K562 (cell line): Measurements from ENCODE around the gene DXO. TPM values are rescaled to one million over a fixed set of nuclear protein-coding genes. Genes with fewer than 3 reads are reported as not detected.

Experiments
- ARID2 ChIP-seq: fragments of 450-650 bp; IDR thresholded peaks from 2 replicates; pipeline ENCODE4 v1.6.1; 2017; ENCODE audit warnings: antibody characterized with exemption, mild to moderate bottlenecking
- BCOR ChIP-seq: fragments of 450-650 bp; IDR thresholded peaks from 2 replicates; pipeline ENCODE4 v1.6.1; 2016
- CBX8 ChIP-seq: fragments of 200-600 bp; sonication (generic); IDR thresholded peaks from 2 replicates; pipeline ENCODE4 v1.6.1; 2012; ENCODE audit warnings: borderline replicate concordance, mixed run types, low read depth, mild to moderate bottlenecking, moderate library complexity, mixed read lengths, low read length, control low read depth, inconsistent platforms; ENCODE audit not compliant: poor library complexity, severe bottlenecking; ENCODE audit errors: extremely low read depth
- CEBPG ChIP-seq, 3 experiments: fragments of 200-800 bp in 1 of 3; sonication (Bioruptor generic) in 1 of 3; sonication (generic) in 1 of 3; formaldehyde crosslinking in 1 of 3; IDR thresholded peaks in 2 of 3; conservative IDR thresholded peaks in 1 of 3; 2 replicates each; pipeline versions ENCODE4 v1.6.1 to v1.8.0; 2016 to 2022; ENCODE audit warnings: missing compliant biosample characterization in 2 of 3, missing genetic modification characterization in 2 of 3, mild to moderate bottlenecking in 1 of 3, missing genetic modification reagents in 1 of 3
- ELF4 ChIP-seq: fragments of 450-650 bp; formaldehyde crosslinking; IDR thresholded peaks from 2 replicates; pipeline ENCODE4 v1.4.0; 2022; ENCODE audit warnings: missing genetic modification characterization
- ESRRA ChIP-seq: fragments of 450-650 bp; IDR thresholded peaks from 2 replicates; pipeline ENCODE4 v1.6.1; 2014; ENCODE audit warnings: low read depth, mild to moderate bottlenecking, moderate library complexity, borderline replicate concordance
- FOSL1 ChIP-seq: fragments of 200-800 bp; sonication (Bioruptor generic); conservative IDR thresholded peaks from 2 replicates; pipeline ENCODE4 v1.6.1; 2016; ENCODE audit warnings: missing genetic modification characterization, missing compliant biosample characterization
- HDGF ChIP-seq: fragments of 450-650 bp; IDR thresholded peaks from 2 replicates; pipeline ENCODE4 v1.6.1; 2016
- HLTF ChIP-seq: fragments of 450-650 bp; IDR thresholded peaks from 2 replicates; pipeline ENCODE4 v1.6.1; 2016
- HMGN3 ChIP-seq: IDR thresholded peaks from 2 replicates; pipeline ENCODE4 v1.6.1; 2011; ENCODE audit warnings: borderline replicate concordance, low read depth, mild to moderate bottlenecking, mixed read lengths, low read length; ENCODE audit not compliant: insufficient read length; ENCODE audit errors: extremely low read depth
- KDM1A ChIP-seq, 2 experiments: fragments of 450-650 bp; IDR thresholded peaks; 2 replicates each; pipeline ENCODE4 v1.6.1; 2016; ENCODE audit warnings: mild to moderate bottlenecking in 2 of 2
- LEF1 ChIP-seq: fragments of 450-650 bp; IDR thresholded peaks from 2 replicates; pipeline ENCODE4 v1.6.1; 2016; ENCODE audit warnings: mild to moderate bottlenecking
- OTX1 ChIP-seq: fragments of 450-650 bp; formaldehyde crosslinking; IDR thresholded peaks from 2 replicates; pipeline ENCODE4 v1.4.0; 2022; ENCODE audit warnings: mild to moderate bottlenecking
- RAD21 ChIP-seq, 2 experiments: fragments of 250-450 bp in 1 of 2; fragments of 450-650 bp in 1 of 2; sonication (Bioruptor Pico) in 1 of 2; formaldehyde crosslinking in 1 of 2; IDR thresholded peaks in 1 of 2; conservative IDR thresholded peaks in 1 of 2; 2 replicates each; pipeline versions ENCODE4 v1.4.0 to v1.8.0; 2020 to 2022; ENCODE audit warnings: mild to moderate bottlenecking in 2 of 2, moderate library complexity in 1 of 2
- RBM15 ChIP-seq: fragments of 200-400 bp; formaldehyde crosslinking; IDR thresholded peaks from 2 replicates; pipeline ENCODE4 v1.6.1; 2018; ENCODE audit warnings: mild to moderate bottlenecking, low read length, moderate library complexity; ENCODE audit not compliant: insufficient read depth
- SRSF1 ChIP-seq: fragments of 200-400 bp; formaldehyde crosslinking; IDR thresholded peaks from 2 replicates; pipeline ENCODE4 v1.6.1; 2017; ENCODE audit warnings: mild to moderate bottlenecking, low read depth, low read length, moderate library complexity
- TAF7 ChIP-seq: fragments of 450-650 bp; IDR thresholded peaks from 2 replicates; pipeline ENCODE4 v1.6.1; 2016; ENCODE audit warnings: missing genetic modification characterization, missing compliant biosample characterization
- TOE1 ChIP-seq, 2 experiments: fragments of 450-650 bp in 1 of 2; sonication (generic) in 1 of 2; formaldehyde crosslinking in 1 of 2; IDR thresholded peaks; 2 replicates each; pipeline versions ENCODE4 v1.7.1 to v1.8.0; 2016 to 2022; ENCODE audit warnings: borderline replicate concordance in 2 of 2, mild to moderate bottlenecking in 2 of 2, antibody characterized with exemption in 1 of 2, inconsistent platforms in 1 of 2, low read depth in 1 of 2, missing genetic modification reagents in 1 of 2, moderate library complexity in 1 of 2
- ZNF217 ChIP-seq: sonication (generic); formaldehyde crosslinking; IDR thresholded peaks from 2 replicates; pipeline ENCODE4 v1.8.0; 2022; ENCODE audit warnings: mild to moderate bottlenecking, missing genetic modification reagents
- ZNF232 ChIP-seq: sonication (generic); formaldehyde crosslinking; IDR thresholded peaks from 2 replicates; pipeline ENCODE4 v1.8.0; 2022; ENCODE audit warnings: mild to moderate bottlenecking, missing genetic modification reagents
- polyA plus RNA-seq, 8 experiments: library from polyadenylated mRNA; depleted of rRNA in 4 of 8; stranded (reverse) in 5 of 8; unstranded in 3 of 8; fragments of >200 nt; fragmentation: Nextera tagmentation in 2 of 8; fragmentation: Illumina TruSeq in 1 of 8; extraction: Ambion mirVana in 2 of 8; extraction: Trizol in 1 of 8; gene quantifications; 2 replicates each; pipeline versions ENCODE4 v1.2.1 to v1.2.3, GENCODE V29; 2011 to 2014; ENCODE audit warnings: inconsistent platforms in 1 of 8, missing spikeins in 1 of 8
- total RNA-seq, 7 experiments: library from RNA; depleted of rRNA in 6 of 7; stranded (reverse); fragments of >200 nt in 6 of 7; fragmentation: Illumina TruSeq in 2 of 7; extraction: Trizol in 2 of 7; gene quantifications; 2 replicates each; pipeline versions ENCODE4 v1.2.1 to v1.2.3, GENCODE V29; 2011 to 2021; ENCODE audit warnings: low replicate concordance in 1 of 7
- TF ChIP-seq, protein P1 (sequence below): fragments of 250-450 bp; sonication (Bioruptor Pico); IDR thresholded peaks from 2 replicates; pipeline ENCODE4 v1.8.0; 2022; ENCODE audit warnings: inconsistent platforms, mild to moderate bottlenecking, moderate library complexity, borderline replicate concordance
- TF ChIP-seq, protein P2 (sequence below): IDR thresholded peaks from 2 replicates; pipeline ENCODE4 v1.6.1; 2011; ENCODE audit not compliant: insufficient read length; ENCODE audit errors: extremely low read depth
- TF ChIP-seq, protein P3 (sequence below): sonication (generic); formaldehyde crosslinking; IDR thresholded peaks from 2 replicates; pipeline ENCODE4 v1.8.1; 2023; ENCODE audit warnings: mild to moderate bottlenecking, missing genetic modification reagents

The DXO gene
- total and polyA plus RNA-seq, 9 of the 15 experiments (the other 6 are each of a cell fraction or from before 2014, with no cell fraction given) = 6.4 to 35.1 (median 19.4) TPM

DNA sequence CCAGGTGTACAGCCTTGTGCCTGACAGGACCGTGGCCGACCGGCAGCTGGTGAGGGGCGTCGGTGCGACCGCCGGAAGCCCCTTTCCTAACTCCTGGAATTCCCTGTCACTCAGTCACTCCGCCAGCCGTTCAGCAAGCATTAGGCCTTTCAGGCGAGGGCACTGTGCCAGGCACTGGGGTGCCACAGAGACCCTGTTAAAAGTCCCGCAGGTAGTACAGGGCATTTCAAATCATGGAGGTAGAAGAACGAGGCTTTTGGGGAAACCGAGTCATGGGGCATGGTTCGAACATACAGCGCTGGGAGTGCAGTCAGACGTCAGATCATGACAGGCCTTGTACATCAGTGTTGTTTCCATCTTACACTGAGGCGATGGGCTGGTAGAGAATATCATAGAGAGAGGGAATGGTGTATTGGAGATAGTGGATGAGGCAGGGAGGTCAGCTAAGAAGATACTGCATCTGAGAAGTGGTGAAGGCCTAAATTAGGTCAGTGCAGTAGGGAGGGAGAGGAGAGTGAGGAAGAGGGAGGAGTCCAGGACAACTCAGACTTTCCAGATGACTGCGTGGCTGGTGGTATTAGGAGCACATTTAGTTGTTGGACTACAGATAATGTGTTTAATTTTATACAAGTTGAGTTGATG, 892 bp upstream of the DXO start (continued):
- TF ChIP-seq HMGN3 (peak; percentile 18), ZNF217 (CRISPR knock-in tag) (no peak), FOSL1 (tag) (peak; percentile 79), BCOR (peak; percentile 85), KDM1A (IDR thresholded peaks at IDR 0.05) (peak in 1 of 2 experiments; percentile 44; a peak in 1 of 4 replicates), ZNF232 (peak; percentile 80; the same call in 1 of the 2 replicates), CBX8 (no peak), TOE1 (IDR thresholded peaks at IDR 0.05; ENCODE audit: borderline replicate concordance) (no peak; the same call in 1 of the 2 replicates), TOE1 (CRISPR knock-in tag; IDR thresholded peaks at IDR 0.05; ENCODE audit: borderline replicate concordance, low read depth) (no peak), ARID2 (peak; percentile 38; the same call in 1 of the 2 replicates), TAF7 (no peak), CEBPG (CRISPR knock-in tag; IDR thresholded peaks at IDR 0.05) (peak; percentile 34; the same call in 1 of the 2 replicates), CEBPG (tag; conservative IDR thresholded peaks at IDR 0.05 in 1 of 2, IDR thresholded peaks at IDR 0.05 in 1 of 2) (no peak), ELF4 (CRISPR knock-in tag) (peak; percentile 93), ESRRA (no peak), RAD21 (CRISPR knock-in tag; conservative IDR thresholded peaks at IDR 0.05 in 1 of 2, IDR thresholded peaks at IDR 0.05 in 1 of 2) (0 out of 4 replicates have a peak, but pooled peaks of 1 of the 2 experiments have one; percentile 4), OTX1 (CRISPR knock-in tag) (peak; percentile 87), HDGF (peak; percentile 98), LEF1 (peak; percentile 52; the same call in 1 of the 2 replicates), HLTF (peak; percentile 92), SRSF1 (0 out of 2 replicates have a peak, but pooled peaks have one; percentile 30), RBM15 (no peak)
- TF ChIP-seq, protein P1, sequence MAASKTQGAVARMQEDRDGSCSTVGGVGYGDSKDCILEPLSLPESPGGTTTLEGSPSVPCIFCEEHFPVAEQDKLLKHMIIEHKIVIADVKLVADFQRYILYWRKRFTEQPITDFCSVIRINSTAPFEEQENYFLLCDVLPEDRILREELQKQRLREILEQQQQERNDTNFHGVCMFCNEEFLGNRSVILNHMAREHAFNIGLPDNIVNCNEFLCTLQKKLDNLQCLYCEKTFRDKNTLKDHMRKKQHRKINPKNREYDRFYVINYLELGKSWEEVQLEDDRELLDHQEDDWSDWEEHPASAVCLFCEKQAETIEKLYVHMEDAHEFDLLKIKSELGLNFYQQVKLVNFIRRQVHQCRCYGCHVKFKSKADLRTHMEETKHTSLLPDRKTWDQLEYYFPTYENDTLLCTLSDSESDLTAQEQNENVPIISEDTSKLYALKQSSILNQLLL (CRISPR knock-in tag) = no peak
- TF ChIP-seq, protein P2, sequence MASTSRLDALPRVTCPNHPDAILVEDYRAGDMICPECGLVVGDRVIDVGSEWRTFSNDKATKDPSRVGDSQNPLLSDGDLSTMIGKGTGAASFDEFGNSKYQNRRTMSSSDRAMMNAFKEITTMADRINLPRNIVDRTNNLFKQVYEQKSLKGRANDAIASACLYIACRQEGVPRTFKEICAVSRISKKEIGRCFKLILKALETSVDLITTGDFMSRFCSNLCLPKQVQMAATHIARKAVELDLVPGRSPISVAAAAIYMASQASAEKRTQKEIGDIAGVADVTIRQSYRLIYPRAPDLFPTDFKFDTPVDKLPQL = no peak
- TF ChIP-seq, protein P3, sequence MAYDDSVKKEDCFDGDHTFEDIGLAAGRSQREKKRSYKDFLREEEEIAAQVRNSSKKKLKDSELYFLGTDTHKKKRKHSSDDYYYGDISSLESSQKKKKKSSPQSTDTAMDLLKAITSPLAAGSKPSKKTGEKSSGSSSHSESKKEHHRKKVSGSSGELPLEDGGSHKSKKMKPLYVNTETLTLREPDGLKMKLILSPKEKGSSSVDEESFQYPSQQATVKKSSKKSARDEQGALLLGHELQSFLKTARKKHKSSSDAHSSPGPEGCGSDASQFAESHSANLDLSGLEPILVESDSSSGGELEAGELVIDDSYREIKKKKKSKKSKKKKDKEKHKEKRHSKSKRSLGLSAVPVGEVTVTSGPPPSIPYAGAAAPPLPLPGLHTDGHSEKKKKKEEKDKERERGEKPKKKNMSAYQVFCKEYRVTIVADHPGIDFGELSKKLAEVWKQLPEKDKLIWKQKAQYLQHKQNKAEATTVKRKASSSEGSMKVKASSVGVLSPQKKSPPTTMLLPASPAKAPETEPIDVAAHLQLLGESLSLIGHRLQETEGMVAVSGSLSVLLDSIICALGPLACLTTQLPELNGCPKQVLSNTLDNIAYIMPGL = peak; percentile 77; the same call in 1 of the 2 replicates
